HepG2 (cell line): Measurements from ENCODE around the gene AFTPH. TPM values are rescaled to one million over a fixed set of nuclear protein-coding genes. Genes with fewer than 3 reads are reported as not detected.
A peak's percentile ranks its signal among the peaks of the same experiment; 100 is the strongest.

Source experiments
- ATAC-seq: fragments of 200-7000 bp; cut with Tn5 transposase; 3 replicates; pipeline ENCODE4 v1.9.1; 2020; ENCODE audit warnings: mild to moderate bottlenecking, moderate library complexity
- BruUV-seq: library from RNA; stranded (reverse); fragments of 400-500 nt; replicated peaks from 2 replicates; lab custom pipeline; 2021; lab: Mats Ljungman, UMichigan
- CTCF ChIA-PET: fragments of 300-600 bp; formaldehyde crosslinking; extraction: SDS; loops from one replicate; lab custom pipeline; 2021; ENCODE audit warnings: low total read pairs, inconsistent platforms, low intra/inter-chr PET ratio; lab: Yijun Ruan, JAX
- POLR2A ChIA-PET: fragments of 350-600 bp; sonication (Branson Sonifier 250); formaldehyde crosslinking; loops from one replicate; lab custom pipeline; 2020; ENCODE audit warnings: antibody characterized with exemption, inconsistent platforms; lab: Yijun Ruan, JAX
- DNase-seq: peaks from one replicate; pipeline ENCODE4 v3.0.0-alpha.2; 2015; ENCODE audit warnings: low spot score
- FAIRE-seq: peaks from 3 replicates; lab custom pipeline; 2011; peaks lifted over from hg19 to GRCh38; lab: Jason Lieb, UNC
- H2AFZ ChIP-seq: one replicate; pipeline ENCODE4 v1.6.1; 2011; ENCODE audit warnings: low read length, inconsistent platforms
- H3K27ac ChIP-seq: fragments of 300-600 bp; 3 replicates; pipeline ENCODE4 v1.8.0; 2011; ENCODE audit warnings: mixed run types, mild to moderate bottlenecking, mixed read lengths, low read length, inconsistent platforms; ENCODE audit not compliant: insufficient read depth; ENCODE audit errors: extremely low read length
- H3K27me3 ChIP-seq, 2 experiments: fragments of 200-600 bp in 1 of 2; 2 replicates in 1 of 2; 3 replicates in 1 of 2; pipeline versions ENCODE4 v1.6.0 to v1.8.0; 2011; ENCODE audit warnings: low read length in 2 of 2, mild to moderate bottlenecking in 2 of 2, moderate library complexity in 2 of 2, inconsistent platforms in 1 of 2; ENCODE audit not compliant: insufficient read depth in 2 of 2, control insufficient read depth in 1 of 2
- H3K36me3 ChIP-seq, 2 experiments: fragments of 200-600 bp in 1 of 2; replicated peaks in 1 of 2; 2 replicates in 1 of 2; 3 replicates in 1 of 2; pipeline versions ENCODE4 v1.5.1 to v1.8.0; 2011; ENCODE audit warnings: low read length in 2 of 2, inconsistent platforms in 1 of 2; ENCODE audit not compliant: insufficient read depth in 2 of 2, control insufficient read depth in 1 of 2
- H3K4me1 ChIP-seq: 2 replicates; pipeline ENCODE4 v1.5.1; 2012; ENCODE audit warnings: low read length, inconsistent platforms; ENCODE audit not compliant: insufficient read depth
- H3K4me2 ChIP-seq: 2 replicates; pipeline ENCODE4 v1.6.0; 2011; ENCODE audit warnings: low read depth, low read length, inconsistent platforms
- H3K4me3 ChIP-seq, 3 experiments: fragments of 200-600 bp in 1 of 3; sonication (generic), shearing (Covaris generic) in 1 of 3; replicated peaks in 1 of 3; 2 replicates each; pipeline ENCODE4 v1.5.1; 2011 to 2016; ENCODE audit warnings: low read length in 3 of 3, inconsistent platforms in 2 of 3, low read depth in 2 of 3, mild to moderate bottlenecking in 2 of 3, control low read depth in 1 of 3, mixed read lengths in 1 of 3; ENCODE audit not compliant: insufficient read depth in 1 of 3
- H3K79me2 ChIP-seq: one replicate; pipeline ENCODE4 v1.6.1; 2011; ENCODE audit warnings: low read length, inconsistent platforms; ENCODE audit not compliant: insufficient read depth
- H3K9ac ChIP-seq: 2 replicates; pipeline ENCODE4 v1.6.0; 2011; ENCODE audit warnings: mild to moderate bottlenecking, low read depth, low read length, inconsistent platforms; ENCODE audit not compliant: insufficient read depth
- H3K9me3 ChIP-seq: 2 replicates; pipeline ENCODE4 v1.5.1; 2012; ENCODE audit warnings: mild to moderate bottlenecking, low read length
- H4K20me1 ChIP-seq: 2 replicates; pipeline ENCODE4 v1.6.0; 2011; ENCODE audit warnings: inconsistent platforms, mild to moderate bottlenecking, low read length, moderate library complexity; ENCODE audit not compliant: insufficient read depth
- HCFC1 ChIP-seq: fragments of 150-350 bp; IDR thresholded peaks from 2 replicates; pipeline ENCODE4 v1.6.1; 2014; ENCODE audit warnings: low read depth, low read length
- HNF4A ChIP-seq: sonication (generic); formaldehyde crosslinking; IDR thresholded peaks from 2 replicates; pipeline ENCODE4 v1.4.0; 2020; ENCODE audit warnings: missing genetic modification reagents
- KDM5A ChIP-seq: fragments of 200-600 bp; sonication (generic); IDR thresholded peaks from 2 replicates; pipeline ENCODE4 v1.7.0; 2018; ENCODE audit warnings: antibody characterized with exemption, mild to moderate bottlenecking, low read length, borderline replicate concordance
- KMT2A ChIP-seq: sonication (generic); formaldehyde crosslinking; IDR thresholded peaks from 2 replicates; pipeline ENCODE4 v1.4.0; 2020; ENCODE audit warnings: missing genetic modification reagents
- POGK ChIP-seq: sonication (generic); formaldehyde crosslinking; conservative IDR thresholded peaks from 2 replicates; pipeline ENCODE4 v1.8.0; 2022; ENCODE audit warnings: mild to moderate bottlenecking, moderate library complexity, missing genetic modification reagents
- RAD21 ChIP-seq: fragments of 450-650 bp; formaldehyde crosslinking; IDR thresholded peaks from 2 replicates; pipeline ENCODE4 v1.5.0; 2020; ENCODE audit warnings: mild to moderate bottlenecking
- REPIN1 ChIP-seq: sonication (generic); formaldehyde crosslinking; IDR thresholded peaks from 2 replicates; pipeline ENCODE4 v1.8.0; 2022; ENCODE audit warnings: missing genetic modification reagents, low read depth, mild to moderate bottlenecking, borderline replicate concordance
- SALL1 ChIP-seq: sonication (generic); formaldehyde crosslinking; IDR thresholded peaks from 2 replicates; pipeline ENCODE4 v1.8.0; 2022; ENCODE audit warnings: mild to moderate bottlenecking, missing genetic modification reagents
- SAP130 ChIP-seq: IDR thresholded peaks from 2 replicates; pipeline ENCODE4 v1.6.1; 2016; ENCODE audit warnings: low read depth
- SP4 ChIP-seq: sonication (generic); formaldehyde crosslinking; IDR thresholded peaks from 2 replicates; pipeline ENCODE4 v1.8.1; 2023; ENCODE audit warnings: mild to moderate bottlenecking, missing genetic modification reagents
- ZNF24 ChIP-seq: fragments of 450-650 bp; IDR thresholded peaks from 2 replicates; pipeline ENCODE4 v1.6.1; 2017; ENCODE audit warnings: antibody characterized with exemption, mild to moderate bottlenecking
- ZNF33B ChIP-seq: sonication (generic); formaldehyde crosslinking; IDR thresholded peaks from 2 replicates; pipeline ENCODE4 v1.5.1; 2020; ENCODE audit warnings: mild to moderate bottlenecking, missing genetic modification reagents
- ZNF354B ChIP-seq: sonication (generic); formaldehyde crosslinking; IDR thresholded peaks from 2 replicates; pipeline ENCODE4 v1.8.0; 2022; ENCODE audit warnings: mild to moderate bottlenecking, missing genetic modification reagents
- ZNF598 ChIP-seq: sonication (generic); formaldehyde crosslinking; IDR thresholded peaks from 2 replicates; pipeline ENCODE4 v1.5.1; 2020; ENCODE audit warnings: mild to moderate bottlenecking, missing genetic modification reagents, borderline replicate concordance
- WGBS: methylation state at CpG from one replicate; pipeline ENCODE4 v1.1.6; 2017; ENCODE audit warnings: low lambda C conversion rate; 5-methylcytosine and 5-hydroxymethylcytosine counted together
- in situ Hi-C: cut with HindIII; loops from 2 replicates; pipeline ENCODE4 v1.10.0; 2017; ENCODE audit warnings: low pct_unique_long_range_greater_than_20kb; ENCODE audit not compliant: extremely low pct_ligation_motif_present
- intact Hi-C: fragments of 100-400 bp; cut with micrococcal nuclease; formaldehyde crosslinking; loops from one replicate; pipeline ENCODE4 v1.10.0; 2022; ENCODE audit not compliant: unreplicated experiment
- polyA plus RNA-seq, 8 experiments: library from polyadenylated mRNA; depleted of rRNA in 3 of 8; stranded (reverse) in 7 of 8; unstranded in 1 of 8; fragments of >200 nt; fragmentation: Illumina TruSeq in 4 of 8; extraction: Trizol in 4 of 8; gene quantifications; 2 replicates each; pipeline versions ENCODE4 v1.2.1 to v1.2.3, GENCODE V29; 2011 to 2016; ENCODE audit warnings: low read depth in 4 of 8, missing spikeins in 1 of 8, mixed read lengths in 1 of 8; ENCODE audit not compliant: insufficient read depth in 1 of 8
- total RNA-seq, 5 experiments: library from RNA; depleted of rRNA; stranded (reverse); fragments of >200 nt; fragmentation: Illumina TruSeq; extraction: Trizol; gene quantifications; 2 replicates each; pipeline ENCODE4 v1.2.3, GENCODE V29; 2016; ENCODE audit warnings: low read depth in 1 of 5
- TF ChIP-seq, protein P1 (sequence below): IDR thresholded peaks from 2 replicates; pipeline ENCODE4 v1.6.1; 2012; ENCODE audit warnings: inconsistent platforms
- TF ChIP-seq, protein P2 (sequence below): sonication (generic); formaldehyde crosslinking; IDR thresholded peaks from 2 replicates; pipeline ENCODE4 v1.5.1; 2020; ENCODE audit warnings: mild to moderate bottlenecking, missing genetic modification reagents, moderate library complexity

AFTPH gene
- total and polyA plus RNA-seq, 2 of the 13 experiments (the other 11 are each of a cell fraction or from before 2014, with no cell fraction given): 27.5 to 36.8 TPM

DNA sequence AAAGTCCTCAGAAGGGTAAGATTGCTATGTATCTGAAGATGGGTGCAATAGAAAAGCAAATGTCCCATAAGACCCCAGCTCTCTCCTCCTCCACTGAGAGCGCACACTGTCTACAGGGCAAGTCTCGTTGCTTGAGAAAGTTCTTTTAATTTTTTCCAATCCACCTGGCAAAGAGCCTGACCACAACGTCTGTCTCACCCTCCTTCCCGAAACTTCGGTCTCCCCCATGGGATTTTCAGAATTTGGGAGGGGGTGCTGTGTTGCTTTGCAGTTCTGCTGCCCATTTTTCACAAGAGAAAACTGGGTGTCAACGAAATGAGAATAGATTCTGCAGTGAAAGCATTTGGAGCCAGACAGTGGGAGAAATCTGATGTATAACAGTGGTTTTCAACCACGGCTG lies 89.1 kb downstream of the AFTPH start:
- Histone ChIP-seq H3K9ac (no peak overlapping the region), H3K27me3 (no peaks in the 10 kb centered on the region; a peak in 2 of 5 replicates), H3K79me2 (no peaks in the 10 kb centered on the region), H3K9me3 (no peaks in the 10 kb centered on the region), H4K20me1 (no peaks in the 10 kb centered on the region), H3K36me3 (no peaks in the 10 kb centered on the region), H2AFZ (no peak overlapping the region), H3K4me3 (no peak overlapping the region), H3K4me1 (peaks cover 9% of the 10 kb centered on the region), H3K27ac (no peak overlapping the region), H3K4me2 (no peak overlapping the region)
- BruUV-seq: no TSS peak
- intact Hi-C loops (no loop called here), in situ Hi-C loops (loop anchor here (25.0 kb wide), 1 partner anchor 949 kb away; no protein-coding TSS in a partner anchor)
- DNase-seq (no peak), FAIRE-seq (no peak), ATAC-seq (no peak)
- ChIA-PET POLR2A (no interaction called here), CTCF (no interaction called here)
- TF ChIP-seq KDM5A (no peak), RAD21 (no peak)
- WGBS: 49% methylated on average over 7 of the region's 7 CpGs

DNA sequence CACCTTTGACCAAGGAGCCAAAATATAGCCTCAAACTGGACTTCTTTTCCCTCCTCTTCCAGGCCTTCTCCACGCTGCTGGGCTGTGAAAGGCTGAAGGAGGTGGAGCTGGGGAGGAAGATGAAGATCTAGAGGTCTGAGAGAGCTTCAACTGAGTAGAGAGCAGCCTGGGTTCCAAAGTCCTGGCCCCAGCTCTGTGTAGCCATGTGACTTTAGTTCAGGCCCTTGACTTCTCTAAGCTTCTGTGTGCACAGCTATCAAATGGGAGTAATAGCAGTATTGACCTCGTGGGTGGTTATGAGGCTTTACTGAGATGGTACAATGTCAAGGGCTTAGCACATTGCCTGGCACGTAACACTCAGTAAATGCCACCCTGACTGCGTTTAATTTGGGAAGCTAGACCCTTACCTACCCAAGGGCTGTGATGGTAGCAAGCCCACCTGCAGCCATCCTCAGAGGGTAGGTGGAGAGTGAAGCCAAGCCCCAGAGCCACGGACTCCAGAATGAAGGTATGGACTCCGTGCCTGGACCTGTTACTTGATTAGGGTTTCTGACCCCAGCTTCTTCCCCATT lies 91.2 kb downstream of the AFTPH start:
- no peaks in the 10 kb centered on the region; a peak in 2 of 5 replicates for H3K27me3 ChIP-seq
- DNase-seq: no peak
- H3K9me3 ChIP-seq: no peaks in the 10 kb centered on the region
- intact Hi-C loops: no loop called here
- peaks cover 9% of the 10 kb centered on the region for H3K4me1 ChIP-seq
- no peak overlapping the region for H2AFZ ChIP-seq
- no peak overlapping the region for H3K9ac ChIP-seq
- no peaks in the 10 kb centered on the region for H3K79me2 ChIP-seq
- no peak overlapping the region for H3K4me3 ChIP-seq
- peak; percentile 85 for ATAC-seq
- no peaks in the 10 kb centered on the region for H3K36me3 ChIP-seq
- H3K27ac ChIP-seq: no peak overlapping the region
- FAIRE-seq: peak; percentile 52
- POLR2A ChIA-PET: interaction anchor here (1.3 kb wide), 1 partner anchor 39 kb away, joined by 3 read pairs; the partner anchor contains the start of gene SERTAD2
- WGBS: 65% methylated on average over 6 of the region's 6 CpGs
- H3K4me2 ChIP-seq: peak overlapping the region; percentile 40; the same call in 1 of the 2 replicates
- no TSS peak for BruUV-seq
- CTCF ChIA-PET: no interaction called here
- in situ Hi-C loops: loop anchor here (25.0 kb wide), 1 partner anchor 947 kb away; no protein-coding TSS in a partner anchor
- H4K20me1 ChIP-seq: no peaks in the 10 kb centered on the region
- no peak for TF ChIP-seq ZNF24
- TF ChIP-seq, protein P1, sequence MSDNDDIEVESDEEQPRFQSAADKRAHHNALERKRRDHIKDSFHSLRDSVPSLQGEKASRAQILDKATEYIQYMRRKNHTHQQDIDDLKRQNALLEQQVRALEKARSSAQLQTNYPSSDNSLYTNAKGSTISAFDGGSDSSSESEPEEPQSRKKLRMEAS: 0 out of 2 replicates have a peak, but pooled peaks have one; percentile 39
- TF ChIP-seq HNF4A (CRISPR knock-in tag): peak; percentile 69
- TF ChIP-seq REPIN1 (CRISPR knock-in tag): peak; percentile 33; the same call in 1 of the 2 replicates
- TF ChIP-seq HCFC1: no peak
- peak; percentile 16; the same call in 1 of the 2 replicates for TF ChIP-seq SP4 (CRISPR knock-in tag)
- TF ChIP-seq POGK (CRISPR knock-in tag): no peak
- no peak for TF ChIP-seq ZNF354B (CRISPR knock-in tag)
- TF ChIP-seq SAP130: 0 out of 2 replicates have a peak, but pooled peaks have one; percentile 23
- 0 out of 2 replicates have a peak, but pooled peaks have one; percentile 34 for TF ChIP-seq ZNF33B (CRISPR knock-in tag)
- 0 out of 2 replicates have a peak, but pooled peaks have one; percentile 11 for TF ChIP-seq KMT2A (CRISPR knock-in tag)
- TF ChIP-seq SALL1 (CRISPR knock-in tag): peak; percentile 44; the same call in 1 of the 2 replicates
- TF ChIP-seq ZNF598 (CRISPR knock-in tag): 0 out of 2 replicates have a peak, but pooled peaks have one; percentile 37
- TF ChIP-seq, protein P2, sequence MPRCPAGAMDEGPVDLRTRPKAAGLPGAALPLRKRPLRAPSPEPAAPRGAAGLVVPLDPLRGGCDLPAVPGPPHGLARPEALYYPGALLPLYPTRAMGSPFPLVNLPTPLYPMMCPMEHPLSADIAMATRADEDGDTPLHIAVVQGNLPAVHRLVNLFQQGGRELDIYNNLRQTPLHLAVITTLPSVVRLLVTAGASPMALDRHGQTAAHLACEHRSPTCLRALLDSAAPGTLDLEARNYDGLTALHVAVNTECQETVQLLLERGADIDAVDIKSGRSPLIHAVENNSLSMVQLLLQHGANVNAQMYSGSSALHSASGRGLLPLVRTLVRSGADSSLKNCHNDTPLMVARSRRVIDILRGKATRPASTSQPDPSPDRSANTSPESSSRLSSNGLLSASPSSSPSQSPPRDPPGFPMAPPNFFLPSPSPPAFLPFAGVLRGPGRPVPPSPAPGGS: 0 out of 2 replicates have a peak, but pooled peaks have one; percentile 43
